ENCODE results near the gene MAP2. TPM values are rescaled to one million over a fixed set of nuclear protein-coding genes. Genes with fewer than 3 reads are reported as not detected.

The MAP2 gene
- total RNA-seq, 2 donors from 2014 or later, result 18.8 to 30.7 TPM

DNA sequence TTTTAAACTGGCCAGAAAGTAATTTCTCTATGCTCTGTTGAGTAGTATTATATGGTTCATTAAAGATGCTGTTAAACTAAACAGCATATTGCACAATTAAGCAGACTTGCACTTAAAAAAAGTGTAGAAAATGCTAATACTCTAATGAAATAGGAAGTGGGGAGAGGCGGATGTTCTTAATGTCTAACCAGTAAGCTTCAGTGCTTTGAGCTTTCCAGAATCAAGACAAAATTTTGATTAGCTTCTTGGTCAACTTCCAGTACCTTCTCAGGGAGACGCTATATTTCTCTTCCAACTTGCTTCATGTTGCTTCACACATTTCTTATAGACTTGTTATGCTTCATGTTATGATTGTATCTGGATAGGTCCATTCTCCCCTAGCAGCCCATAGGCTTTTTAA is 89.1 kb downstream of the MAP2 start:
- H3K36me3 ChIP-seq, result no peaks in the 10 kb centered on the region
- no peaks in the 10 kb centered on the region for H3K4me1 ChIP-seq (replicated peaks)
- no peak for TF ChIP-seq POLR2AphosphoS5 (IDR thresholded peaks at IDR 0.05)
- TF ChIP-seq POLR2A (IDR thresholded peaks at IDR 0.05), result no peak
- TF ChIP-seq, protein P1, sequence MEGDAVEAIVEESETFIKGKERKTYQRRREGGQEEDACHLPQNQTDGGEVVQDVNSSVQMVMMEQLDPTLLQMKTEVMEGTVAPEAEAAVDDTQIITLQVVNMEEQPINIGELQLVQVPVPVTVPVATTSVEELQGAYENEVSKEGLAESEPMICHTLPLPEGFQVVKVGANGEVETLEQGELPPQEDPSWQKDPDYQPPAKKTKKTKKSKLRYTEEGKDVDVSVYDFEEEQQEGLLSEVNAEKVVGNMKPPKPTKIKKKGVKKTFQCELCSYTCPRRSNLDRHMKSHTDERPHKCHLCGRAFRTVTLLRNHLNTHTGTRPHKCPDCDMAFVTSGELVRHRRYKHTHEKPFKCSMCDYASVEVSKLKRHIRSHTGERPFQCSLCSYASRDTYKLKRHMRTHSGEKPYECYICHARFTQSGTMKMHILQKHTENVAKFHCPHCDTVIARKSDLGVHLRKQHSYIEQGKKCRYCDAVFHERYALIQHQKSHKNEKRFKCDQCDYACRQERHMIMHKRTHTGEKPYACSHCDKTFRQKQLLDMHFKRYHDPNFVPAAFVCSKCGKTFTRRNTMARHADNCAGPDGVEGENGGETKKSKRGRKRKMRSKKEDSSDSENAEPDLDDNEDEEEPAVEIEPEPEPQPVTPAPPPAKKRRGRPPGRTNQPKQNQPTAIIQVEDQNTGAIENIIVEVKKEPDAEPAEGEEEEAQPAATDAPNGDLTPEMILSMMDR (IDR thresholded peaks at IDR 0.05), result no peak
- H3K27me3 ChIP-seq (replicated peaks; ENCODE audit: insufficient read depth), result no peaks in the 10 kb centered on the region
- H3K27ac ChIP-seq, result no peak overlapping the region
- no peak for DNase-seq (ENCODE audit: low spot score)
- H3K4me3 ChIP-seq, result no peak overlapping the region
- H3K9me3 ChIP-seq, result no peaks in the 10 kb centered on the region
- WGBS, result 80% methylated on average over 2 of the region's 2 CpGs
- intact Hi-C loops (cut with DNase I), result no loop called here

- no peaks in the 10 kb centered on the region for H3K27me3 ChIP-seq (replicated peaks; ENCODE audit: insufficient read depth)
- H3K4me3 ChIP-seq, result no peak overlapping the region
- TF ChIP-seq, protein P1 (IDR thresholded peaks at IDR 0.05), result no peak
- no peak for TF ChIP-seq POLR2AphosphoS5 (IDR thresholded peaks at IDR 0.05)
- no peak for TF ChIP-seq POLR2A (IDR thresholded peaks at IDR 0.05)
- WGBS, result 34% methylated on average over 5 of the region's 5 CpGs
- no peak overlapping the region for H3K27ac ChIP-seq
- H3K36me3 ChIP-seq, result no peaks in the 10 kb centered on the region
- DNase-seq (ENCODE audit: low spot score), result no peak
- intact Hi-C loops (cut with DNase I), result no loop called here
- no peaks in the 10 kb centered on the region for H3K4me1 ChIP-seq (replicated peaks)
- H3K9me3 ChIP-seq, result no peaks in the 10 kb centered on the region
Measured at GRCh38 chr2:209517436-209517835, 93.6 kb downstream of the MAP2 start.

DNA sequence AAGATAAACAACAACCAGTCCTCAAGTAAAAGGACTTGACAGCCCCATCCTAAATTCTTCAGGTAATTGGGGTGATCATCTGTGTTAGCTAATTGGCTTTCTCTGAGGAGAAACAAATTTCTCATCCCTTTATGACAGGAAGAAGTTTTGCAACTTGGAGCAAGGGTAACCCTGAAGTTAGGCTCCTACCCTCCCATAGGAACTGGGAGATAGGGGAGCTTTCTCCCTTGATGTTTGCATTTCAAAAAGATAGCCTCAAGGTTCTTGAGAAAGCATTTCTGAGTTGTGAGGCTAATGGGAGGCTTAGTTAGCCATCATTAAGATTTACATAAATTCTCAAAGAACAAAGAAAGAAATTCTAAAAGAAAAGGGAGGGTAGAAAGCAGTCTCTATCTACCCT is 95.4 kb downstream of the MAP2 start:
- Histone ChIP-seq H3K4me1 (replicated peaks) (no peaks in the 10 kb centered on the region), H3K27ac (no peak overlapping the region), H3K9me3 (no peaks in the 10 kb centered on the region), H3K36me3 (no peaks in the 10 kb centered on the region), H3K4me3 (no peak overlapping the region), H3K27me3 (replicated peaks; ENCODE audit: insufficient read depth) (no peaks in the 10 kb centered on the region)
- TF ChIP-seq, protein P1 (IDR thresholded peaks at IDR 0.05), result no peak
- TF ChIP-seq POLR2A (IDR thresholded peaks at IDR 0.05) (no peak), POLR2AphosphoS5 (IDR thresholded peaks at IDR 0.05) (no peak)
- no peak for DNase-seq (ENCODE audit: low spot score)
- intact Hi-C loops (cut with DNase I), result no loop called here

DNA sequence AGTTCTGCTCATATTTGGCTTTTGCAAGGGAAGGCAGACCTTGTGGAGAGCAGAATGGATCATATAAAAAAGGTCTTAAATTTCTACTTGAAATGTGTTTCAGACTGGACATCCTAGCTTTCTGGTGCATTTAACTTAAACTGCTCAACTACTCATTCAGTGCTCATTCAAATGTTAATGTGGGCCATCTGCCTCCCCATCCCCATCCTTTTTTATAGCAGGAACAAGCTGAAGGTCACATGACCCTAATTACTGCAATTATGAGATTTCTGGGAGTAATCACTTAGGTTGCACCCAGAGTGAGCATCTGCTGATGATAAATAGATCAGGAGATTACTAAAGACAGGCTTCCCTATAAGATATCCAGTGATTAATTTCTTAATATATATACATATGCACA is 96.1 kb downstream of the MAP2 start:
- Histone ChIP-seq H3K4me1 (replicated peaks) (no peaks in the 10 kb centered on the region), H3K36me3 (no peaks in the 10 kb centered on the region), H3K27me3 (replicated peaks; ENCODE audit: insufficient read depth) (no peaks in the 10 kb centered on the region), H3K27ac (no peak overlapping the region), H3K4me3 (no peak overlapping the region), H3K9me3 (no peaks in the 10 kb centered on the region)
- DNase-seq (ENCODE audit: low spot score), result no peak
- intact Hi-C loops (cut with DNase I), result no loop called here
- TF ChIP-seq, protein P1 (IDR thresholded peaks at IDR 0.05), result no peak
- no peak for TF ChIP-seq POLR2A (IDR thresholded peaks at IDR 0.05)
- TF ChIP-seq POLR2AphosphoS5 (IDR thresholded peaks at IDR 0.05), result no peak

DNA sequence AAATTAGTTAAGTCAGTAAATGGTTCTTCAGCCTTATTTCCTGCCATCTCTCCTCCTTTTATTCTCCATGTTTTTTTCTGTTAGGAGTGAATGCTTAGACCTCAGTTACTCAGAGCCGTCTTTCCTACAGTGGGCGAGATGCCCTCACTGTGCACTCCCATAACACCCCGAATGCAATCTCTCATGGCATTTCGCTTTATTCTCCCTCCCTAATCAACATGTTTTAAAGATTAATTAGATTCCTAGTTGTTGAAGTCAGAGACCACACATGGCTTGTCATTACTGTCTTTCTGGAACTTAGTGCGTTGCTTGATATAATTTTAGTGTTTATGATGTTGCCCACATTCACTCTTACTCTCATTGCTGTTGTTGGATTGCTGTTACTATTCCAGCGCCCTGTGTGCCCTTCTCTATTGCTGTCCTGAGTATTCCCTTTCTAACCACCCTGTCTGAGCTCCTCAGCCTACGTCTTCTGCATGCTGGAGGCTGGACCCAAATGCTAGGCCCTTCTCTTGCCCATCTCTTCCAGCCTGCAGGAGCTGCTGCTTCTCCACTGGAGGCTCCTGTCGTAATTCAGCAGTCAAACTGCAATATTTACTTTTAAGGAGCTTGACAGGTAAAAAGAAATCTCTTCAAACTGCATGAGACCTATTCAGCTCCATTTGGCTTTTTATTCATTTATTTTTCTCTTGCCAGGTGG is 99.3 kb downstream of the MAP2 start:
- Histone ChIP-seq H3K4me3 (no peak overlapping the region), H3K9me3 (no peaks in the 10 kb centered on the region), H3K36me3 (no peaks in the 10 kb centered on the region), H3K27ac (no peak overlapping the region), H3K4me1 (replicated peaks) (no peaks in the 10 kb centered on the region), H3K27me3 (replicated peaks; ENCODE audit: insufficient read depth) (no peaks in the 10 kb centered on the region)
- DNase-seq (ENCODE audit: low spot score), result no peak
- WGBS, result 88% methylated on average over 8 of the region's 8 CpGs
- TF ChIP-seq, protein P1 (IDR thresholded peaks at IDR 0.05), result no peak
- TF ChIP-seq POLR2A (IDR thresholded peaks at IDR 0.05), result no peak
- TF ChIP-seq POLR2AphosphoS5 (IDR thresholded peaks at IDR 0.05), result no peak
- intact Hi-C loops (cut with DNase I), result no loop called here
